ENCODE data around the gene ERCC1.
A peak's percentile ranks its signal among the peaks of the same experiment; 100 is the strongest.

The ERCC1 gene

DNA sequence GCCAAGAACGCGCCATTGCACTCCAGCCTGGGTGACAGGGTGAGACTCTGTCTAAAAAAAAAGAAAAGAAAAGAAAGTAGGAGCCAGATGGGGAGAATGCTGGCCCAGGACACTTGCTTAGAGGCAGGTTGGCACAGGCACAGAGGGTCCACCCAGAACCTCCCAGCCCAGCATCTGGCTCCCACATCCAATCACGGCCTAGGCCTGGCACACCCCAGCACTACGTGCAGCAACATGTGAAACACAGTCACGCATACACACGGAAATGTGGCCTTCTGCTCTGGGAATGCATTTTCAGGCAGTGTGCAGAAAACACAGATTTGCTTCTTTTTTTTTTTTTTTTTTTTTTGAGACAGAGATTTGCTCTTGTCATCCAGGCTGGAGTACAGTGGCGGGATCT, 23.2 kb upstream of the ERCC1 start:
- no peak overlapping the region for H3K9ac ChIP-seq
- no peak overlapping the region for H3K27ac ChIP-seq
- H3K36me3 ChIP-seq (ENCODE audit: control insufficient read depth, insufficient read depth, low read length) = no peaks in the 10 kb centered on the region
- TF ChIP-seq, protein P1, sequence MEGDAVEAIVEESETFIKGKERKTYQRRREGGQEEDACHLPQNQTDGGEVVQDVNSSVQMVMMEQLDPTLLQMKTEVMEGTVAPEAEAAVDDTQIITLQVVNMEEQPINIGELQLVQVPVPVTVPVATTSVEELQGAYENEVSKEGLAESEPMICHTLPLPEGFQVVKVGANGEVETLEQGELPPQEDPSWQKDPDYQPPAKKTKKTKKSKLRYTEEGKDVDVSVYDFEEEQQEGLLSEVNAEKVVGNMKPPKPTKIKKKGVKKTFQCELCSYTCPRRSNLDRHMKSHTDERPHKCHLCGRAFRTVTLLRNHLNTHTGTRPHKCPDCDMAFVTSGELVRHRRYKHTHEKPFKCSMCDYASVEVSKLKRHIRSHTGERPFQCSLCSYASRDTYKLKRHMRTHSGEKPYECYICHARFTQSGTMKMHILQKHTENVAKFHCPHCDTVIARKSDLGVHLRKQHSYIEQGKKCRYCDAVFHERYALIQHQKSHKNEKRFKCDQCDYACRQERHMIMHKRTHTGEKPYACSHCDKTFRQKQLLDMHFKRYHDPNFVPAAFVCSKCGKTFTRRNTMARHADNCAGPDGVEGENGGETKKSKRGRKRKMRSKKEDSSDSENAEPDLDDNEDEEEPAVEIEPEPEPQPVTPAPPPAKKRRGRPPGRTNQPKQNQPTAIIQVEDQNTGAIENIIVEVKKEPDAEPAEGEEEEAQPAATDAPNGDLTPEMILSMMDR (IDR thresholded peaks at IDR 0.05) = no peak
- H3K79me2 ChIP-seq = peaks cover 3% of the 10 kb centered on the region
- peaks cover 23% of the 10 kb centered on the region for H3K4me1 ChIP-seq
- no peak overlapping the region for H2AFZ ChIP-seq
- no peak overlapping the region for H3K4me2 ChIP-seq (ENCODE audit: low read length)
- no peak overlapping the region for H3K4me3 ChIP-seq (ENCODE audit: low read depth, low read length)
- no peaks in the 10 kb centered on the region for H3K9me3 ChIP-seq (ENCODE audit: control insufficient read depth, low read length)
- H3K27me3 ChIP-seq (ENCODE audit: control insufficient read depth, insufficient read depth, low read length) = no peaks in the 10 kb centered on the region

DNA sequence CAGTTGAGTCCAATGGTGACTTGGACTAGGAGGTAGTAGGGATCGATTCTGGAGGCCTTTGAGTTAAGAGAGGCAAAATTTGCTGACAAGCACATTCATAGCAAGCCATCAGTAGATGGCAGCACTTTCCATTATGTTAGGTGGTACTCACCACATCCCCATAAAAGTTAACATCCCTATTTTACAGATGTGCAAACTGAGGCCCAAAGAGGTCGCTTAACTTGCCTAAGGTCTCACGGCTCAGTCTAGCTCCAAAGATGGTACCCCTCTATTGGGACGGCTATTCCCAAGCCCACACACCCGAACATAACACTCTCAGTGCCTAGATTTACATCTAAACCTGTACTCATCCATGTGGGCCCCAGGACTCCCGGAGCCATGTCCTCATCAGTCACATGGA, 22.6 kb upstream of the ERCC1 start:
- Histone ChIP-seq H3K4me3 (ENCODE audit: low read depth, low read length) (no peak overlapping the region), H3K4me2 (ENCODE audit: low read length) (no peak overlapping the region), H3K9ac (no peak overlapping the region), H3K4me1 (peaks cover 20% of the 10 kb centered on the region), H3K27me3 (ENCODE audit: control insufficient read depth, insufficient read depth, low read length) (no peaks in the 10 kb centered on the region), H3K79me2 (peaks cover 3% of the 10 kb centered on the region), H3K36me3 (ENCODE audit: control insufficient read depth, insufficient read depth, low read length) (no peaks in the 10 kb centered on the region), H3K9me3 (ENCODE audit: control insufficient read depth, low read length) (no peaks in the 10 kb centered on the region), H3K27ac (no peak overlapping the region), H2AFZ (no peak overlapping the region)
- TF ChIP-seq, protein P1 (IDR thresholded peaks at IDR 0.05) = no peak

DNA sequence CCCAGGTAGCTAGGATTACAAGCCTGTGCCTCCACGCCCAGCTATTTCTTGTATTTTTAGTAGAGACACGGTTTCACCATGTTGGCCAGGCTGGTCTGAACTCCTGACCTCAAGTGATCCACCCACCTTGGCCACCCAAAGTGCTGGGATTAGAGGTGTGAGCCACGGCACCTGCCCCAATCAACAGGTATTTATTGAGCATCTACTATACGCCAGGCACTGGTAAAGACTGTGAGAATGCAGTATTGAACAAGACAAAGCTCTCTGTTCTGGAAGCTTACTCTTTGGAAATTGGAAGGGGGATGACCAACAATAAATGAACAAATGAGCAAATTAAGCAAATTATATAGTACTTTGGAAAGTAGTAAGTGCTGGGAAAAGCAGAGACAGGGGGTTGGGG, 21.4 kb upstream of the ERCC1 start:
- Histone ChIP-seq H2AFZ (no peak overlapping the region), H3K9ac (no peak overlapping the region), H3K4me2 (ENCODE audit: low read length) (no peak overlapping the region), H3K36me3 (ENCODE audit: control insufficient read depth, insufficient read depth, low read length) (no peaks in the 10 kb centered on the region), H3K4me1 (peaks cover 19% of the 10 kb centered on the region), H3K79me2 (peaks cover 3% of the 10 kb centered on the region), H3K9me3 (ENCODE audit: control insufficient read depth, low read length) (no peaks in the 10 kb centered on the region), H3K27ac (peak overlapping the region; percentile 80), H3K4me3 (ENCODE audit: low read depth, low read length) (no peak overlapping the region), H3K27me3 (ENCODE audit: control insufficient read depth, insufficient read depth, low read length) (no peaks in the 10 kb centered on the region)
- TF ChIP-seq, protein P1 (IDR thresholded peaks at IDR 0.05) = no peak

DNA sequence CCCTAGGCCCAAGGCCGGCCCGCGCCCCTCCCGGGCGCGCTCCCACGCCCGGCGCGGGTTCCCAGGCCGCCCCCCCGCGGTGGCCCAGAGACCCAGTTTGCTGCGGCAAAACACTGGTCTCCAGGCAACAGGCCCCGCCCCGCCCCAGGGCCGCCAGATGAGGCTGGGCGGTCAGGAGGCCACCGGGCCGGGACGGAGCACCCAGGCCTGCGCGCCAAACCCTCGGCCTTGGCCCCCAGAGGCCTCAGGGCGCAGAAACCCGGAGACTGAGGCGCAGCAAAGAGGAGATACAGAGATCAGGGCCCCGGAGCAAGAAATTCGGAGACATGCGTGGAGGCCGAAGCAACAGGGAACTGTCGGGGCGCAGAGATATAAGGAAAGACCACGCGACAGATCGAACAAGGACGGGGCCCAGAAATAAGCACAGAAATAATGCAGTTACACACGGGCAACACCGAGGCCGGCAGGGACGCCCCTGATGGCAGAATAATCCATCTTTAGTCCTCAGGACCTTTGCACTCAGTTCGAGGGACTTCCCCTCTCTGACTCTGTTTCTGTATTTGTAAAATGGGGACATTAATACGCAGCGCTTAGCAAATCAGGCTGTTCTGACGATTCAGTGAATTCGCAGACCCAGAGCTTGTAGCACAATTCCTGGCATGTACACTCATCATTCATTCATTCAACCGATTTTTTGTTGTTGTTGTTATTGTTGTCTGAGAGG, 20.8 kb upstream of the ERCC1 start:
- Histone ChIP-seq H3K9ac (no peak overlapping the region), H3K36me3 (ENCODE audit: control insufficient read depth, insufficient read depth, low read length) (no peaks in the 10 kb centered on the region), H3K4me2 (ENCODE audit: low read length) (peak overlapping the region; percentile 67), H3K79me2 (peaks cover 3% of the 10 kb centered on the region), H3K27me3 (ENCODE audit: control insufficient read depth, insufficient read depth, low read length) (no peaks in the 10 kb centered on the region), H3K27ac (peak overlapping the region; percentile 80), H2AFZ (peak overlapping the region; percentile 93), H3K4me3 (ENCODE audit: low read depth, low read length) (peak overlapping the region; percentile 30), H3K4me1 (peaks cover 15% of the 10 kb centered on the region), H3K9me3 (ENCODE audit: control insufficient read depth, low read length) (no peaks in the 10 kb centered on the region)
- TF ChIP-seq, protein P1 (IDR thresholded peaks at IDR 0.05) = no peak
